ENCODE measurements around the gene NAA15.

- no peak for TF ChIP-seq POLR2AphosphoS5 (IDR thresholded peaks at IDR 0.05; ENCODE audit: low read depth)
- TF ChIP-seq, protein P1, sequence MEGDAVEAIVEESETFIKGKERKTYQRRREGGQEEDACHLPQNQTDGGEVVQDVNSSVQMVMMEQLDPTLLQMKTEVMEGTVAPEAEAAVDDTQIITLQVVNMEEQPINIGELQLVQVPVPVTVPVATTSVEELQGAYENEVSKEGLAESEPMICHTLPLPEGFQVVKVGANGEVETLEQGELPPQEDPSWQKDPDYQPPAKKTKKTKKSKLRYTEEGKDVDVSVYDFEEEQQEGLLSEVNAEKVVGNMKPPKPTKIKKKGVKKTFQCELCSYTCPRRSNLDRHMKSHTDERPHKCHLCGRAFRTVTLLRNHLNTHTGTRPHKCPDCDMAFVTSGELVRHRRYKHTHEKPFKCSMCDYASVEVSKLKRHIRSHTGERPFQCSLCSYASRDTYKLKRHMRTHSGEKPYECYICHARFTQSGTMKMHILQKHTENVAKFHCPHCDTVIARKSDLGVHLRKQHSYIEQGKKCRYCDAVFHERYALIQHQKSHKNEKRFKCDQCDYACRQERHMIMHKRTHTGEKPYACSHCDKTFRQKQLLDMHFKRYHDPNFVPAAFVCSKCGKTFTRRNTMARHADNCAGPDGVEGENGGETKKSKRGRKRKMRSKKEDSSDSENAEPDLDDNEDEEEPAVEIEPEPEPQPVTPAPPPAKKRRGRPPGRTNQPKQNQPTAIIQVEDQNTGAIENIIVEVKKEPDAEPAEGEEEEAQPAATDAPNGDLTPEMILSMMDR (IDR thresholded peaks at IDR 0.05; ENCODE audit: insufficient read depth, low read length), result no peak
- TF ChIP-seq, protein P2, sequence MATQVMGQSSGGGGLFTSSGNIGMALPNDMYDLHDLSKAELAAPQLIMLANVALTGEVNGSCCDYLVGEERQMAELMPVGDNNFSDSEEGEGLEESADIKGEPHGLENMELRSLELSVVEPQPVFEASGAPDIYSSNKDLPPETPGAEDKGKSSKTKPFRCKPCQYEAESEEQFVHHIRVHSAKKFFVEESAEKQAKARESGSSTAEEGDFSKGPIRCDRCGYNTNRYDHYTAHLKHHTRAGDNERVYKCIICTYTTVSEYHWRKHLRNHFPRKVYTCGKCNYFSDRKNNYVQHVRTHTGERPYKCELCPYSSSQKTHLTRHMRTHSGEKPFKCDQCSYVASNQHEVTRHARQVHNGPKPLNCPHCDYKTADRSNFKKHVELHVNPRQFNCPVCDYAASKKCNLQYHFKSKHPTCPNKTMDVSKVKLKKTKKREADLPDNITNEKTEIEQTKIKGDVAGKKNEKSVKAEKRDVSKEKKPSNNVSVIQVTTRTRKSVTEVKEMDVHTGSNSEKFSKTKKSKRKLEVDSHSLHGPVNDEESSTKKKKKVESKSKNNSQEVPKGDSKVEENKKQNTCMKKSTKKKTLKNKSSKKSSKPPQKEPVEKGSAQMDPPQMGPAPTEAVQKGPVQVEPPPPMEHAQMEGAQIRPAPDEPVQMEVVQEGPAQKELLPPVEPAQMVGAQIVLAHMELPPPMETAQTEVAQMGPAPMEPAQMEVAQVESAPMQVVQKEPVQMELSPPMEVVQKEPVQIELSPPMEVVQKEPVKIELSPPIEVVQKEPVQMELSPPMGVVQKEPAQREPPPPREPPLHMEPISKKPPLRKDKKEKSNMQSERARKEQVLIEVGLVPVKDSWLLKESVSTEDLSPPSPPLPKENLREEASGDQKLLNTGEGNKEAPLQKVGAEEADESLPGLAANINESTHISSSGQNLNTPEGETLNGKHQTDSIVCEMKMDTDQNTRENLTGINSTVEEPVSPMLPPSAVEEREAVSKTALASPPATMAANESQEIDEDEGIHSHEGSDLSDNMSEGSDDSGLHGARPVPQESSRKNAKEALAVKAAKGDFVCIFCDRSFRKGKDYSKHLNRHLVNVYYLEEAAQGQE (IDR thresholded peaks at IDR 0.05; ENCODE audit: insufficient replicate concordance, low read depth), result no peak
Measured at GRCh38 chr4:139441029-139441428, 139.7 kb downstream of the NAA15 start.

All from HL-60 (cell line).